Left lung (tissue), 10 donors: ENCODE data around the gene SH3BP1. TPM values are rescaled to one million over a fixed set of nuclear protein-coding genes. Genes with fewer than 3 reads are reported as not detected.
"Not testable (repeated sequence)": the region's sequence is repeated elsewhere in the genome, so short reads cannot be mapped to it uniquely, and the experiment has no call there.

Experiments
- ATAC-seq: fragments of 200-7000 bp; cut with Tn5 transposase; one replicate; pipeline ENCODE4 v1.9.1; 2020; ENCODE audit warnings: moderate library complexity
- DNase-seq, 4 donors: peaks; one replicate each; pipeline ENCODE4 v3.0.0-alpha.2; 2013 to 2020
- H3K27ac ChIP-seq, 2 donors: fragments of 200-600 bp; sonication (generic) in 1 of 2; one replicate each; pipeline versions ENCODE4 v1.5.0 to v1.8.0; 2020 to 2021
- H3K27me3 ChIP-seq, 2 donors: fragments of 200-600 bp; sonication (generic) in 1 of 2; one replicate each; pipeline versions ENCODE4 v1.5.0 to v1.8.0; 2020 to 2021
- H3K36me3 ChIP-seq, 2 donors: fragments of 200-600 bp; sonication (generic) in 1 of 2; one replicate each; pipeline versions ENCODE4 v1.5.0 to v1.8.0; 2020 to 2021
- H3K4me1 ChIP-seq, 2 donors: fragments of 200-600 bp; one replicate each; pipeline ENCODE4 v1.8.0; 2021
- H3K4me3 ChIP-seq, 2 donors: fragments of 200-600 bp; sonication (generic) in 1 of 2; one replicate each; pipeline versions ENCODE4 v1.5.0 to v1.8.0; 2020 to 2021; ENCODE audit warnings: mild to moderate bottlenecking in 1 of 2
- H3K9me3 ChIP-seq, 2 donors: fragments of 200-600 bp; sonication (generic) in 1 of 2; one replicate each; pipeline versions ENCODE4 v1.5.0 to v1.8.0; 2020 to 2021
- CTCF ChIP-seq, 2 donors: fragments of 200-600 bp; sonication (generic) in 1 of 2; IDR thresholded peaks; one replicate each; pipeline versions ENCODE4 v1.5.0 to v1.8.0; 2021; ENCODE audit warnings: antibody characterized with exemption in 2 of 2
- intact Hi-C, 2 donors: fragments of 100-400 bp; cut with DNase I; formaldehyde crosslinking; loops; one replicate each; pipeline versions ENCODE4 v1.11.2 to v1.14.2; 2022
- polyA plus RNA-seq, 6 donors: library from polyadenylated mRNA; unstranded; fragments of 120-200 nt; gene quantifications; one replicate each; pipeline ENCODE4 v1.2.1, GENCODE V29; 2013; ENCODE audit not compliant: insufficient read length in 6 of 6
- total RNA-seq, 2 donors: library from RNA; stranded (reverse); fragmentation: NEBNext Ultra II Directional; extraction: Animal tissue kit (Norgen Biotek cat#: 25700); gene quantifications; one replicate each; pipeline ENCODE4 v1.2.1, GENCODE V29; 2021
- donor health status: DM: no; HTN: yes; CAD: no.
- donor health status: DM: no; HTN: no; CAD: no.

The SH3BP1 gene
- total and polyA plus RNA-seq, 8 donors = 14.0 to 40.7 (median 27.7) TPM

DNA sequence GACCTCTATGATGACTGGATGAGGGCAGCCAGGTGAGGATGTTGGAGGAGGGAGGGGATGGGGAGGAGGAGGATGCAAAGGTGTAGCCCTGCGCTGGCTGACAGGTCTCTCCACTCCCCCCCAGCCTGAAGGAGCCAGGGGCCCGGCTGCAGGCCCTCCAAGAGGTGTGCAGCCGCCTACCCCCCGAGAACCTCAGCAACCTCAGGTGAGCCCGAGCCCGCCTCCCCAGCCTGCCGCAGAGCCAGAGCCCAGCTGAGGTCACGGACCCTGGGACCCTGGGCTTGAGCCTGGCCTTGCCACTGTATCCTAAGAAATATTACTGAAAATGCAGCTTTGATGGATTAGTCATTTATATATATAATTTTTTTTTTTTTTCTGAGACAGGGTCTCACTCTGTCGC is 7.8 kb downstream of the SH3BP1 start:
- no peak for TF ChIP-seq CTCF (IDR thresholded peaks at IDR 0.05)
- Histone ChIP-seq H3K27me3 (no peaks in the 10 kb centered on the region), H3K9me3 (no peaks in the 10 kb centered on the region), H3K4me3 (no peak overlapping the region), H3K4me1 (peaks cover 0 to 16% of the 10 kb centered on the region in 2 donors), H3K36me3 (peaks cover 0 to 97% of the 10 kb centered on the region in 2 donors), H3K27ac (no peak overlapping the region)
- intact Hi-C loops = loop anchor here in 1 of 2 donors (10.0 kb wide), 1 partner anchor 137 kb away; no protein-coding TSS in a partner anchor
- DNase-seq (no peak), ATAC-seq (no peak)

GRCh38 chr22:37647928-37648327 is 8.5 kb downstream of the SH3BP1 start:
- Histone ChIP-seq H3K27ac (no peak overlapping the region), H3K27me3 (no peaks in the 10 kb centered on the region), H3K9me3 (no peaks in the 10 kb centered on the region), H3K36me3 (peaks cover 0 to 97% of the 10 kb centered on the region in 2 donors), H3K4me3 (no peak overlapping the region), H3K4me1 (peaks cover 0 to 10% of the 10 kb centered on the region in 2 donors)
- no peak for TF ChIP-seq CTCF (IDR thresholded peaks at IDR 0.05)
- intact Hi-C loops = loop anchor here in 1 of 2 donors (10.0 kb wide), 1 partner anchor 137 kb away; no protein-coding TSS in a partner anchor
- ATAC-seq (no peak), DNase-seq (no peak)

GRCh38 chr22:37650463-37651136 is 11.1 kb downstream of the SH3BP1 start:
- ATAC-seq (no peak), DNase-seq (no peak)
- no peaks in the 10 kb centered on the region for H3K9me3 ChIP-seq
- intact Hi-C loops = no loop called here
- H3K27me3 ChIP-seq = no peaks in the 10 kb centered on the region
- peaks cover 0 to 94% of the 10 kb centered on the region in 2 donors for H3K36me3 ChIP-seq
- no peak overlapping the region for H3K4me3 ChIP-seq
- H3K4me1 ChIP-seq = no peaks in the 10 kb centered on the region
- TF ChIP-seq CTCF (IDR thresholded peaks at IDR 0.05) = no peak
- no peak overlapping the region for H3K27ac ChIP-seq

GRCh38 chr22:37654563-37655251 is 15.2 kb downstream of the SH3BP1 start:
- peaks cover 4 to 12% of the 10 kb centered on the region in 2 donors for H3K4me1 ChIP-seq
- intact Hi-C loops = no loop called here
- no peaks in the 10 kb centered on the region for H3K9me3 ChIP-seq
- H3K27ac ChIP-seq = no peak overlapping the region
- H3K4me3 ChIP-seq = no peak overlapping the region
- TF ChIP-seq CTCF (IDR thresholded peaks at IDR 0.05) = no peak
- DNase-seq (no peak), ATAC-seq (no peak)
- no peaks in the 10 kb centered on the region for H3K27me3 ChIP-seq
- peaks cover 0 to 53% of the 10 kb centered on the region in 2 donors for H3K36me3 ChIP-seq

- Histone ChIP-seq H3K36me3 (peaks cover 0 to 48% of the 10 kb centered on the region in 2 donors), H3K4me1 (peaks cover 9 to 17% of the 10 kb centered on the region in 2 donors), H3K4me3 (no peak overlapping the region), H3K27ac (no peak overlapping the region), H3K27me3 (no peaks in the 10 kb centered on the region), H3K9me3 (no peaks in the 10 kb centered on the region)
- TF ChIP-seq CTCF (IDR thresholded peaks at IDR 0.05) = no peak
- DNase-seq (no peak), ATAC-seq (no peak)
- intact Hi-C loops = no loop called here
Measured at GRCh38 chr22:37655252-37655563, 15.7 kb downstream of the SH3BP1 start.

DNA sequence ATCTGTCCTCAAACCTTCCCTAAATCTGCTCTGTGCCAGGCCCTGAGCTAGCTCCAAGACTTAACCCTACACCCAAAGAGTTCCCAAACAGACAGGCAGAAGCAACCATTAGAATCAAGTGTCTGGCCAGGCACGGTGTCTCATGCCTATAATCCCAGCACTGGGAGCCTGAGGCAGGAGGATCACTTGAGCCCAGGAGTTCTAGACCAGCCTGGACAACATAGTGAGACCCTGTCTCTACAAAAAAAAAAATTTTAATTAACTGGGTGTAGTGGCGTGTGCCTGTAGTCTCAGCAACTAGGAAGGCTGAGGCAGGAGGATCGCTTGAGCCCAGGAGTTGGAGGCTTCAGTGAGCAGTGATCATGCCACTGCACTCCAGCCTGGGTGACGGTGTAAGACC is 17.1 kb downstream of the SH3BP1 start:
- H3K27ac ChIP-seq, ATAC-seq, DNase-seq, H3K4me3 ChIP-seq, H3K9me3 ChIP-seq, H3K27me3 ChIP-seq, intact Hi-C loops: not testable (repeated sequence)
- H3K4me1 ChIP-seq = peaks cover 13 to 31% of the 10 kb centered on the region in 2 donors
- H3K36me3 ChIP-seq = peaks cover 0 to 34% of the 10 kb centered on the region in 2 donors
